GM18868 (cell line): ENCODE data around the gene ITGB5.
"Not testable (repeated sequence)": the region's sequence is repeated elsewhere in the genome, so short reads cannot be mapped to it uniquely, and the experiment has no call there.

Source experiments
- ATAC-seq: cut with Tn5 transposase; IDR thresholded peaks from one replicate; pipeline ENCODE4 v1.9.1; 2021; ENCODE audit warnings: mild to moderate bottlenecking, moderate library complexity; ENCODE audit not compliant: unreplicated experiment

Gene ITGB5

DNA sequence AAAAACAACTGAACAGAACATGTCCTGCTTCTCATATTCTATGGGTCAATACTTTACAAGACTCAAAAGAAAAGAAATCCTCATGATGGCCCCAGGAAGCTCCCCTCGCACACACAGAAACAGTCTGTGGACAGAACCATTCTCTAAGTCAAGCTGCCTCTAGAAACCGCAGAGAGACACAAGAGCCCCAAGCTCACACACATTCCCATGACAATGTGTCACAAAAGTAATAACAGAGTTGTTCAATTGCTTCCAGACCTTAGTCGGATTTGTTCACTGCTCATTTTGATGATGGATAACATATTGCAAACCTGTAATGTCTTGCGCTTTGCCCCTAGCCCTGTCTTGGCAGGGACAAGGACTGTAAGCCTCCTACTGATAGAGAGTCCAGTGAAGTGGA lies 96.0 kb downstream of the ITGB5 start:
- ATAC-seq, result no peak

GRCh38 chr3:124789103-124789502 lies 98.1 kb downstream of the ITGB5 start:
- not testable (repeated sequence) for ATAC-seq

DNA sequence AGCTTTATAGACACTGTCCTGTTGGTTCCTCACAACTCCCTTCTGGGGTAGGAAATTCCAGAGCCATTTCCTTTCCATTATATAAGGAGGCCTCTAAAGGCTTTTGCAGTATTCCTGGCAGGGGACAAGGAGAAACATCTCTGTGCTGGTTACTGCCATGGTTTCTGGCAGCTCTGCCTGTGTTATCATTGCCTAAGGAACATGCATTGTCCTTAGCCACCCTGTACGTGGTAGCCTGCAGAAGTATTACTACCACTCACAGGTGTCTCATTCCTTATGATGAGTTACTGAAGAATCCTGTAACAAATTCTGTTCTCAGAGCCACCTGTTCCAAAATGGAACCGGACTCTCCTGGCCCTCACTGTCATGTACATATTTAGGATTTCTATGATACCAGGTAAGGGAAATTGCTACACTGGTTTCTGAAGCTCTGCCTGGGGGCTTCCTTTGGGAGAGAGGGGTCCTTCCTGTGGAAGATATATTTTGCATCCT lies 98.9 kb downstream of the ITGB5 start:
- ATAC-seq, result no peak

DNA sequence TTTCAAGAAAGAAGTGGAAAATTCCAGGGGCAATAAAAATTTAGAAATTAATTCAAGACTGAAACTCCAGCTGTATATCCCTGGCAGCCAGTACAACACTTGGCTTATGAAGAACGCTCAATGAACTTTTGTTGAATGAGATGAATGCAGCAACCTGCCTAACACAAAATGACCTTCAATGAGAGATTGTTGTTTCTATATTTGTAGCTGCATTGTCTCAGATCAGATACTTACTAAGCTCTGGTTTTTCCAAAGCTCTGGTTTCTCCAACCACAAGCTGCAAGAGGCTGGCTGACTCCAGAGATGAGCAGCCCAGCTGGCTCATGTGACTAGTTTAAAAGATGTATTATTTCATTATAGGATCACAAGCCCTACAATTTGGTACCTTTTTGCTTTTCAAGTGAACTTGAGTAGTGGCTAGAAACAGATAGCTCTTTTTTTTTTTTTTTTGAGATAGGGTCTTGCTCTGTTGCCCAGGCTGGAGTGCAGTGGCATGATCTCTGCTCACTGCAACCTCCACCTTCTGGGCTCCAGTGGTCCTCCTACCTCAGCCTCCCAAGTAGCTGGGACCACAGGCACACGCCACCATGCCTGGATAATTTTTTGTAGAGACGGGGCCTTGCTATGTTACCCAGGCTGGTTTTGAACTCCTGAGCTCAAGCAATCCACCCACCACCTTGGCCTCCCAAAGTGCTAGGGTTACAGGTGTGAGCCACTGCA lies 99.5 kb downstream of the ITGB5 start:
- ATAC-seq, result no peak

- no peak for ATAC-seq
Measured at GRCh38 chr3:124786511-124787241, 100.5 kb downstream of the ITGB5 start.

DNA sequence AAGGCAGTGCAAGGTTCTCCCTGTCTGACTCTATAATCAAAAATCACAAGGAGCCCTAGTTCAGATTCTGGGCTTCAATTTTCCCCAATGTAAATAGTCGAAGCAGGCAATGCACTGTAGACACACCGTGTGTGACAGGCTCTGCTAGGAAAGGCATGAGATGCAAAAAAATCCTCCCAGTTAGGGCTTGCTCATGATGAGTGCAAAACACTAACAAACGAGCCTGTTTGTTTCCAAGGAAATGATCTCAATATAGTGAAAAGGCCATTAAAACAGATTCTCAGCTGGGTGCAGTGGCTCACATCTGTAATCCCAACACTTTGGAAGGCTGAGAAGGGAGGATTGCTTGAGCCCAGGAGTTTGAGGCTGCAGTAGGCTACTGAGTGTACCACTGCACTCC lies 101.2 kb downstream of the ITGB5 start:
- ATAC-seq, result no peak

GRCh38 chr3:124784686-124785382 lies 102.3 kb downstream of the ITGB5 start:
- peak; percentile 70 for ATAC-seq

GRCh38 chr3:124783696-124784095 lies 103.5 kb downstream of the ITGB5 start:
- no peak for ATAC-seq

DNA sequence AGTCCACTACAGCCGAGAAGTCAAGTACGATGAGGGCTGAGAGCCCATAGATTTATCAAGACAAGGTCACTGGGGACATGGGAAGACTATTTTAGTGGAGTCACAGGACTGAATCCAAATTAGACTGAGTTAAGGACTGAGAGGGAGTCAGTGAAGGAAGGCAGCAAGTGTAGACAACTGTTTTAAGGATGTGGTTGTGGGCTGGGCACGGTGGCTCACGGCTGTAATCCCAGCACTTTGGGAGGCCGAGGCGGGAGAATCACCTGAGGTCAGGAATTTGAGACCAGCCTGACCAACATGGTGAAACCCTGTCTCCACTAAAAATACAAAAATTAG lies 104.8 kb downstream of the ITGB5 start:
- ATAC-seq, result not testable (repeated sequence)

- no peak for ATAC-seq
Measured at GRCh38 chr3:124781476-124782376, 105.4 kb downstream of the ITGB5 start.

- no peak for ATAC-seq
Measured at GRCh38 chr3:124780761-124781475, 106.2 kb downstream of the ITGB5 start.

GRCh38 chr3:124780356-124780755 lies 106.8 kb downstream of the ITGB5 start:
- no peak for ATAC-seq

DNA sequence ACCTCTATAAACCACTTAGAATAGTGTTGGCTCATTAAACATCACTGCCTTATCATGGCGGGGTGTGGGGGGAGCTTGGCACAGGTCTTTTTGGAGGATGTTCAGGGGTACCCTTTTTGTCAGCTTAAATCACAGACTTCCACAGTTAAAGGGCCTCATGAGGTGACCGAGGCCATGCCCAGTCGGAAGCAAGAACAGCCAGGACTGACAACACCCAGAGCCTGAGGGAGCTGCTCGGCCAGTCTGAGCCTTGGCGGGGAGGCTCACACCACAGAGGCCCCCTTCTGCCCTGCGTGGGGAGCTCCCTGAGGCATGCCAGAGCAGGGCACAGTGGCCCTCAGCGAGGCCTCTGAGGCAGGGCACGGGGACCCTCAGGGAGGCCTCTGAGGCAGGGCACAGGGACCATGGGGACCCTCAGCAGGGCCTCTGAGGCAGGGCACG lies 107.4 kb downstream of the ITGB5 start:
- no peak for ATAC-seq

DNA sequence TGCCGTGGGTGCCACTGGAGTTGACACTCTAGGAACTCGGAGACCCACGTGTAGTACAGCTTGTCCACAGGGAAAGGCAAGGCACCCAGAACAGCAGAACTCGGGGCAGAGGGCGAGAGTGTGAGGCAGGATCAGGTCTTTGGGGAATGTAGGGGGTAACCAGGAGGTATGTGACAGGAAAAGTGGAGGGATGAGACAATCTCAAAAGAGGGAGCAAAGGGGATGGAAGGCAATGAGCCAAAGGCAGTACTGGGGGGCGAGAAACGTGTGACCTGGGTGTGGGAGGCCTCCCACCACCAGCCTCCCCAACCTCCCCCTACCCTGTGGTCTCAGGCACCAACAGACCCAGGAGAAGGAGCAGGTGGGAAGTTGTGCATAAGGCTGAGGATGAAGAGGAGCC lies 108.0 kb downstream of the ITGB5 start:
- no peak for ATAC-seq

- no peak for ATAC-seq
Measured at GRCh38 chr3:124777762-124778470, 109.2 kb downstream of the ITGB5 start.

DNA sequence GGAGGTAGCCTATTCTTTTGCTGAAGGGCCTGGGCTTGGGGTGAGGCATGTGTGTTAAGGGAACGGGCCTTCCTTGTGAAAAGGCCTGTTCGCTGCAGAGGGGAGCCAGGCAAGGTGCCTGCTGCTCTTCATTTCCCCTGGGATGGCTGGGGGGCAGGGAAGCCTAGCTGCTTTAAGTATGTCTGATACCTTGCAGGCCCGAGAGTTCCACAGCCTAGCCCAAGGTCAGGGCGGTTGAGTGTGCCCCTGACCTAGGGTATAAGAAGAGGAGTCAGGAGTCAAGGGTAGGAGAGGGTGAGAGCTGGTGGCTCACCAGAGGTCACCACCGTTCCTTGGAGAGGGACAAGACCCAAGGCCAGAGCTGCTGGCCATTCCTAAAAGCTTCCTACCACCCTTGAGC lies 110.3 kb downstream of the ITGB5 start:
- no peak for ATAC-seq

- ATAC-seq, result no peak
Measured at GRCh38 chr3:124775877-124776276, 111.3 kb downstream of the ITGB5 start.

DNA sequence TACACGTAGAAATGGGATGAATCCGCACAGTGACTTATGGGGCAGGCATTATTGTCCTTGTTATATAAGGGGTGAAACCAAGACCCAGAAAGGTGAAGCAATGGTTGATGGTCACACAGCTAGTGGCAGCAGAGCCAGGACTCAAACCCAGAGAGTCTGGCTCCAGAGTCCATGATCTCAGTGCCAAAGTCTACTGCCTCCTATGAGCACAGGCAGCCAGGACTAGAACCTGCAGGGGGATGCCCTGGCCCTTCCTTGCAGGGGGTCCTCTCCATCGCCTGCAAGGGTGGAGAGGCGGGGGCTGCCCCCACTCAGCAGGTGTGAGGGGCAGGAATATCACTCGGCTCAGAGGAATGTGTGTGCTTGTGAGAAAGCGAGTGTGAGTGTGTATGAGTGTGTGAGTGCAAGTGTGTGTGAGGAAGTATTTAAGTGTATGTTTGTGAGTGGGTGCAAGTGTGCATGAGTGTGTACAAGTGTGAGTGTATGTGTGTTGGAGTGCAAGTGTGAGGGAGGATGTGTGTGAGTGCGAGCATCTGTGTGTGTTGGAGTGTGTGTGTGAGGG lies 112.2 kb downstream of the ITGB5 start:
- ATAC-seq, result no peak

DNA sequence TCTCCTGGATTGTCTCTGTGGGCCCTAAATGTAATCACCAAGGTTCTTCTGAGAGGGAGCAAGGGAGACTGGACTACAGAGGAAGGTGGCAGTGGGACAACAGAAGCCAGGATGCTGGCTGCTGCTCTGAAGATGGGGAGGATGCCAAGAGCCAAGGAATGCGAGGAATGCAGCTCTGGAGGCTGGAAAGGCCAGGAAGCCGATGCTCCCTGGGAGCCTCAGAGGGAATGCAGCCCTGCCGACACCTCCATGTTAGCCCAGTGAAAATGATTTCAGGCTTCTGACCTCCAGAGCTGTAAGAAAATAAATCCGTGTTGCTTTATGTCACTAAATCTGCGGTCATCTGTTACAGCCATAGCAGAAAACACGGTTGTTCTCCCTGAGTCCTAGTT lies 112.8 kb downstream of the ITGB5 start:
- no peak for ATAC-seq
